ENCODE data around the gene RALGPS1.

- TF ChIP-seq CTCF (IDR thresholded peaks at IDR 0.05; ENCODE audit: low read depth, low read length) (no peak), EZH2phosphoT487 (IDR thresholded peaks at IDR 0.05; ENCODE audit: low read depth) (no peak)
These were observed 31.1 kb downstream of the RALGPS1 start for GRCh38 chr9:126945682-126946081.

Data from OCI-LY3 (cell line).